HG02885 (cell line): Measurements from ENCODE around the gene ACTN3.
"Not testable (repeated sequence)": the region's sequence is repeated elsewhere in the genome, so short reads cannot be mapped to it uniquely, and the experiment has no call there.

Experiments
- ATAC-seq: cut with Tn5 transposase; IDR thresholded peaks from one replicate; pipeline ENCODE4 v1.9.1; 2021; ENCODE audit warnings: mild to moderate bottlenecking; ENCODE audit not compliant: unreplicated experiment, poor library complexity

The ACTN3 gene

DNA sequence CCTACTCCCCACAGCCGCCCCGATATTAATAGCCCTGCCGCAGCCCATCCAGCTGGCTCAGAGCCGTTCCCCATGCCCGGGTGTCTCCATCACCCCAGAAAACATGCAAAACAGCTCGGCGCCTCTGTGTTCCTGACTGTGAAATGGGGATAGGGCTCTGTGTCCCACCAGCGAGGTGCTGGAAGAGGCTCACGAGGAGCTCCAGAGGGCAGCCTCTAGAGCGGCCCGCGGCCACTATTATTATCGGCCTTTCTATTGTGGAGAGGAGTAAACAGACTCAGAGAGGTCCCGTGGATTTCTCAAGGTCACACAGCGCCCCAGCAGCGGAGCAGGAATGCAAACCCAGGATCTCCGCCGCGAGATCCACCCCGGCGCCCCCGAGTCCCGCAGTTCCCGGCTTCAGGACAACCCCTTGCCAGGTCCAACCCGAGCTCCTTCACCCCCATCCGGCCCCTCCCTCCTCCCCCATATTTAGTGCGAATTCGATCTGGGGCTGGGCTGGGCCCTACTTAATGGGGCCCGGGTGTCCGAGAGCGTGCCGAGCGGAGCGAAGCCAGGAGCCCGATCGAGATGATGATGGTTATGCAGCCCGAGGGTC lies at the start of gene ACTN3:
ACTN3 (plus strand) TSS at position 536 of the 598 bp plus-strand sequence; CDS start at position 571, 35 bp downstream.
- ATAC-seq: no peak

DNA sequence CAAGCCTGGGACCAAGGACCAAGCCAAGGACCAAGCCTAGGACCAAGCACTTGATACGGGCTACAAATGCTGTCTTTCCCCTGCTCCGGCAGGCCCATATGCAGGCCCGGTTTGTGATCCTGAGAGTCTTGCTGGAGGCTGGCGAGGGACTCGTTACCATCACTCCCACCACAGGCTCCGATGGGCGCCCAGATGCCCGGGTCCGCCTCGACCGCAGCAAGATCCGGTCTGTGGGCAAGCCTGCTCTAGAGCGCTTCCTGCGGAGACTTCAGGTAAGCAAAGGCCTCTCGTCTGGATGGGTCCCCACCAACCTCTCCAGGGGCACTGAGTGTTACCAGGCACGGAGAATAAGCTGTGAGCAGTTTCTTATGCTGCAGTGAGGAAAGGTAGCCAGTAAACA lies 49.5 kb upstream of the ACTN3 start:
- no peak for ATAC-seq

DNA sequence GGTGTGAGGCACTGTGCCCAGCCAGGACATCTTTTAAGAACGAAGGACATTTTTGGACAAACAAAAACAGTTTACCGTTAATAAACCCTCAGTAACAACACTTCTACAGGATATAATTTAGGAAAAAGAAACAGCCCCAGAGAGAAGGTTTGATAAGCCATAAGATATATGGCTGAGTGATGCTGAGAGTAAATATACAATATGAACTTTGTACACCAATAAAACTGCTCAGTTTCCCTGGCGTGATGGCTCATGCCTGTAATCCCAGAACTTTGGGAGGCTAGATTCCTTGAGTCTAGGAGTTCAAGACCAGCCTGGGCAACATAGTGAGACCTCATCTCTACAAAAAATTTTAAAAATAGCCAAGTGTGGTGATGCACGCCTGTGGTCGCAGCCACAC lies 48.2 kb upstream of the ACTN3 start:
- ATAC-seq: no peak

DNA sequence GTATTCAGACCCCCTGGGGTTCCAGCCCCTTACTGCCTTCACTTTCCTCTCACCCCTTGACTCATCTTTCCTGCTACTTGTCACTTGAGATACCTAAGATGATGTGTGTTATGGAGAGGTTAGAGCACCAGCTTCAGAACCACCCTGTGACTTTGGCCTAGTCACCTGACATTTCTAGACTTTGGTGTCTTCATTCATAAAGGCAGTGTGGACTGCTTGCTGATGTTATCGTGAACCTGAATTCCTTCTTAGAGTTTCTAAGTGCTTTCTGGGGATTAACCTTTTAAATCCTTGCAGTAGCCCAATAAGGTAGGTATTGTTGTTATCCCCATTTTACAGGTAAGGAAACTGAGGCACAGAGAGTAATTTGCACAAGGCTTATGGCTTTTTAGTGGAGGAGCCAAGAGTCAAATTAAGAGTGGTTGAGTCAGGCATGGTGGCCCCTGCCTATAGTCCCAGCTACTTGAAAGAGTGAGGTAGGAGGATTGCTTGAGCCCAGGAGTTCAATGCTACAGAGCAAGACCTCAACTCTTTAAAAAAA lies 41.4 kb upstream of the ACTN3 start:
- ATAC-seq: no peak

DNA sequence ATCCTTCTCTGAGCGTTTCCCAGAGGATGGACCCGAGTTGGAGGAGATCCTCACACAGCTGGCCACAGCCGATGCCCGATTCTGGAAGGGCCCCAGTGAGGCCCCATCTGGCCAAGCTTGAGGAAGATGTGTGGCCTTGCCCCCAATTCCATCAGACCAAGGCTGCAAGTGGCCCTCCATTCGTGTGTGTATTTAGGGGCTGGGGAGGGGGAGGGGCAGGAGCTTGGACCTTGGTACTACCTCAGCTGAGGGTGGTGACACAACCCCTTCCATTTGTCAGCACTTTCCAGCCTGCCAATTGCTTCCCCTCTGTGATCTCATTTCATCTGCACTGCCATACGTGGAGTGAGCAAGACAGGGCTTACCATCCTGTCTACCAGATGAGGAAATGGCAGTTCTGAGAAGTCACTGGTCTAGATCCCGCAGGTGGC lies 37.6 kb upstream of the ACTN3 start:
- ATAC-seq: no peak

DNA sequence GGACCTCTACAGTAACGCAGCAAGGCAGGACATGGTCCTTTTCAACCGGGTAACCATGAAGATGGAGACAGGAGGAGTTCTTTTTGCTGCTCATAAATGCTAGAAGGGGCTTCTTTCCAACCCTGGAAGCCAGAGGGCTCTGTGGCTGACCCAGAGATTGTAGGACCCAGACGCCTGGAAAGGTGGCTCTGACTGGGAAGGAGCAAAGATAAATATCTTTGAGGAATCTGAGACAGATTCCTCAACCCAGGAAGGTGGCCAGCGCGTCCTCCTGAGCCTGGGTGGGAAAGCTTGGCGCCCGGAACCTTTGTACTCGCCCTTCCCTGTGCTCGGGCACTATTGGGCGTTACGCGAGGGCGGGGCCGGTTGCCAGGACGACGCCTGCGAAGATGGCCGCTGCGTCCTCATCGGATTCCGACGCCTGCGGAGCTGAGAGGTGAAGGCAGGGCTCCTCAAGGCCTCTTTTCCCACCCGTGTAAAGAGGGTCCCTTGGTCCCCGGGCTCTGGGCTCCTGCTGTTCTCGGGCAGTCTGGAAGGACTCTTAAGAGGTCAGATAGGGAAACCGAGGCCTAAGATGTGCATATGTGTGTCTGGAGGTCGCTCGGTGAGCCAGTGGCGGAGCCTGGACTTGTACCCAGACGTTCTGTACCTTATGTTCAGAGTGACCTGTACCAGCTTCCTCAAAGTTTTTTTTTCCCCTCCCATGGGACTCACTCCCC lies 36.3 kb upstream of the ACTN3 start, which contains the start of gene BBS1:
BBS1 (plus strand) TSS at position 365 of the 719 bp plus-strand sequence; CDS start at position 390, 25 bp downstream.
- peak; percentile 87 for ATAC-seq

DNA sequence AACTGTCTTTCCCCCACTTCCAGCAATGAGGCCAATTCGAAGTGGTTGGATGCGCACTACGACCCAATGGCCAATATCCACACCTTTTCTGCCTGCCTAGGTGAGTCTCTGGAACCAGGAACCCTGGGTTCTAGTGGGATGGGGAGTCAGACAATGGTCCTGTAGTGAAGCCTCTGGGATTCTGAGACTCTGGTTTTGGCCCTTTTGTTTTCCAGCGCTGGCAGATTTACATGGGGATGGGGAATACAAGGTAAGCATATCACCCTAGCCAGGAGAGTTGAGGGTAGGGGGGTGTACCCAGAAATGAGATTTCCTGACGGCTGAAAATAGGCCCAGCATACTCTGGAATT lies 35.7 kb upstream of the ACTN3 start:
- ATAC-seq: no peak

DNA sequence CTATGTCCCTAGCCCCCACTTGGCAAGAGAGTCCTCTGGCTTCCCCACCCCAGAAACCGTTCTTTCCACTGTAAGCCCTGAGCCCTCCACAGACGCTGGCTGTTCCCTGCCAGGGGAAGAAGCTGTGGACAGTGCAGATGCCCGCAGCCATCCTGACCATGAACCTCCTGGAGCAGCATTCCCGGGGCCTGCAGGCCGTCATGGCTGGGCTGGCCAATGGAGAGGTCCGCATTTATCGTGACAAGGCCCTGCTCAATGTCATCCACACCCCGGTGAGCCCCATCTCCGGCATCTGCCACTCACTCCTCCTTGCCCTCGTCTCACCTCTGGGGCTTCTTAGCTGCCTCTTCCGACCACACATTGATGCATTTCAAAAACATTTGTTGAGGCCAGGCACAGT lies 23.1 kb upstream of the ACTN3 start:
- ATAC-seq: no peak

DNA sequence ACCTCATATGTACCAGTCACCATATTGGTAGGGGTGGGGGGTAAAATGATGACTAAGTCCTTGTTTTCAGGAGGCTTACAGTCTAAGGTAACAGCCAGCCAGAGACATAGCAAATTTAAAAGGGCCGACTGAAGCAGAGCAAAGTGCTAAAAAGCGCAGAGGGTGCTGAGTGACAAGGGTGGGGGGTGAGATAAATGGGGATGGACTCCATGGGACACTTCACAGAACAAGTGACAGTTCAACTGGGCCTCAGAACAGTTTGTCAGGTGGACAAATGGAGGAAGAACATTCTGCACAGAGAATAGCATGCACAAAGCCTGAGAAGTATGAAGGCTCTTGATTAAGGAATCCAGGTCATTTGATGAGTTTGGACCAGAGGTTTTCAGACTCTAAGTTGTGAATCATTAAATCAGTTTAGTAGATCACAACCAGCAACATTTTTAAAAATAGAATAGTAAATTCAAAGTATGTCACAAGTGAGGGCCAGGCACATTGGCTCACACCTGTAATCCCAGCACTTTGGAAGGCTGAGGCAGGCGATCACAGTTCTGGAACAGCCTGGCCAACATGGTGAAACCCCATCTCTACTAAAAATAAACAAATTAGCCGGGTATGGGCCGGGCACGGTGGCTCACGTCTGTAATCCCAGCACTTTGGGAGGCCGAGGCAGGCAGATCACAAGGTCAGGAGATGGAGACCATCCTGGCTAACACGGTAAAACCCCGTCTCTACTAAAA lies 22.2 kb upstream of the ACTN3 start:
- ATAC-seq: no peak

DNA sequence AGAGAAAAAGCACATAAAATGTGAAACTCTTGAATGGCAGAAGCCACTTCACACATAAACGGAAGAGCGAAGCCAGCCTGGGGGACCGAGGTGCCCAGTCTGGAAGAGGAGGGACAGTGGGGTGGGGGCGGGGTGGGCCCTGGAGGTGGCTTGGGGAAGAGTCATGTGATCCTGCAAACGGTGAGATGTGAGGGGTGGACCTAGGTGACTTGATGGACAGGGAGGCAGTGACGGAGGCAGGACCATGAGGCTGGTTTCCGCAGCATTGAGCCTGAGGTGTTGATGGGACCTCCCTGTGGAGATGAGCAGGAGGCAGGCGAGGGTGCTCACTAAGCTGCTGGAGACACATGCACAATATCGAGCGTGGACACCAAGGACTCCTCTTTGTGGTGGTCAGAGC lies 17.6 kb upstream of the ACTN3 start:
- no peak for ATAC-seq

DNA sequence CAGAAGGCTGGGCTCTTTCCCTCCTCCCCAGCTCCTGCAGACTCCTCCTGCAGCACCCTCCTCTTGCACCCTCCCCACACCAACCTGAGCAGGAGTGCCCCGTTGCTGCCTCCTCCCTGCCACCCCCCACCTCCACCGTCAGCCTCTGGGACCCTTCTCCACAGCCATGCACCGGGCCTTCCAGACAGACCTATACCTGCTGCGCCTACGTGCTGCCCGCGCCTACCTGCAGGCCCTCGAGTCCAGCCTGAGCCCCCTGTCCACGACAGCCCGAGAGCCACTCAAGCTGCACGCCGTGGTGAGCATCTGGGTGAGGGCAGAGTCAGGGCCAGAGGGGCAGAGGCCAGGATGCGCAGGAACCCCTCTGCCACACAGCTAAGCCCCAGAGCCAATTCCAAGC lies 17.0 kb upstream of the ACTN3 start:
- no peak for ATAC-seq

DNA sequence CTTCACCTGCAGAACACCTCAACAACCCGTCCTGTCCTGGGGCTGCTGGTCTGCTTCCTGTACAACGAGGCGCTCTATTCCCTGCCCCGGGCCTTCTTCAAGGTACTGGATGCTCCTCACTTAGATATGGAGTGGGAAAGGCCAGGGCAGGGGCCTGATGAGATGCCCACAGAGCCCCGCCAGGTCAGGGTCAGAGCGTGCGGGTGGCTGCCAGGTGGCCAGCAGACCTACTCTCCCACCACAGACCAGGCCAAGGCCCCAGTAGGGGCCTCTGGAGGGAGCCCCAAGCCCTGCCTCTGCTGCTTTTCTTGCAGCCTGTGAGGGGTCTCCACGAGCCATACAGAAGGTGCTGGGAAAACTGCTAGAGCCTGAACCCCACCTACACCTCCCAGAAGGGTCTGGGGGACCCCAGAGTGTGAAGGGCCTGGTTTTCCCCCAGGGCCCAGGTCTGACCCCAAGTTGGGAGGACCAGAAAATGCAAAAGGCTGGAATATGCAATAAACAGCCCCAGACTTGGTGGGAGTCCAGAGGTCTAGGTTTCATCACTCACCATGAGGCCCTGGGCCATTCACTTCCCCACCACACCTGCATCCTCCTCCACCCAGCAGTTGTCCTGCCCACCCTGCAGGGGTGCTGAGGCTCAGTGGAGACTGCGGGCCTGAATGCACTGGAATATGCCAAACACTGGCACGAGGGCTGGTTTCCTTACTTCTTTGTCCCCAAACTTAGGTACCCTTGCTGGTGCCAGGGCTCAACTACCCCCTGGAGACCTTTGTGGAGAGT lies 15.6 kb upstream of the ACTN3 start:
- ATAC-seq: no peak

DNA sequence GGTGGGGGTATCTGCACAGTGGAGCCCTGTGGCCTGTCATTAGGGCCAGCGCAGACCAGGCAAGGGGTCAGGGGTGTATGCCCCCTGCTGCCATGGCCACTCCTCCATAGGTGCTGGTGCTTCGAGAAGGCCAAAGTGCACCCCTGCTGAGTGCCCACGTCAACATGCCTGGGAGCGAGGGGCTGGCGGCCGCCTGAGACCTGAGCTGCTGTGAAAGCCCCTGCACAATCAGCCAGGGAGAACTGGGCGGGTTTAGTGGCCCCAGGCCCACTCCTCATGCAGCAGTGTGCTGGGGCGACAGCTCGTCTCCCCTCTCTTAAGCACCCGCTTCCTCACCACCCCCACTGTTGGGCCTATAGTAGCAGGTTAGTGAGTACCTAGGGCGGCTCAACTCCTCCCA lies 14.9 kb upstream of the ACTN3 start:
- ATAC-seq: no peak

DNA sequence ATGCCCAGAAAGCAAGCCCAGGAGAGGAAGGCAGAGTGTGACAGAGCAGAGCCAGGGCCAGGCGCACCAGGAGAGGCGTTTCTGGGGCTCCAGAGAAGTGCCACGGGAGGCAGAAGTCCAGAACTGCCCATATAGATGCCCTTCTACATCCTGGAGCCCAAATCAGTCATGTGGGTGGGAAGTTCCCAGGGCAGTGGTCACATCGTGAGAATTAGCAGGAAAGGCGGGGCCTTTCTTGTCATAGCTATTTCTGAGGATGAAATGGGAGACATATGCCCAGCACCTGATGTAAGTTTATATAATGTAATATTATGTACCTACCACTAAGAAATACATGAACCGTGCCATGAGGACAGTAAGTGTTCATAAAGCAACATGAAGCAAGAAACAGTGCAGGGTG lies 13.9 kb upstream of the ACTN3 start:
- ATAC-seq: no peak

DNA sequence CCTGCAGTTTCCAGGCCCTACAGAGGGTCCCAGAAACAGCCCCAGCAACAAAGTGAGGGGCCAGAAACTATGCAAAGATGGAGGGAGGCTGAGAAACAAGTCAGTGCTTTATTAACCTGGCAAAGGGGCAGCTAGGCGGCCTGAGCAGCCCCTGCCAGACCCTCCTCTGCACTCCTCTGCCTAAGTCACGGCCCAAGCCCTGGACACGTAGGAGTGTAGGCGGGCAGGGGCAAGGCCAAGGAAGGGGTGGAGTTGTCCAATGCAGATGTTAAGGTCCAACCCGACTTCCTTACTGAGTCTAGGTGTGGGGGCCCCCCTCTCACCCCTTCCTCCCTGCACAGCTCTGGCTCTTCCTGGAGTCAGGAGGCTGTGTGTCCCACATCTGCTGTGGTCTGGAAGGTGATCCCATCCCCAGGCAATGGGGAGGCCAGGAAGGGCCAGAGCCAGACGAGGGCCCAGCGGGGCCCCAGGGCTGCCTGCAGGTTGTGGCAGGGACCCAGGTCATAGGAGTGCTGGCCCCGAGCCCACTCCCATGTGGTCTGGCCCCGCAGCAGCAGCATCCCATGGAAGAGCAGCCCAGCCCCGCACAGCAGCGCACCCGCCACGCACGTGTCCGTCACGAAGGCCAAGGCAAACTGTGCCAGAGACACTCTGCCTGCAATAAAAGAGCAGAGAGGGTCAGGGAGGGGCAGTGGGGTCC lies 7.4 kb upstream of the ACTN3 start:
- ATAC-seq: no peak

DNA sequence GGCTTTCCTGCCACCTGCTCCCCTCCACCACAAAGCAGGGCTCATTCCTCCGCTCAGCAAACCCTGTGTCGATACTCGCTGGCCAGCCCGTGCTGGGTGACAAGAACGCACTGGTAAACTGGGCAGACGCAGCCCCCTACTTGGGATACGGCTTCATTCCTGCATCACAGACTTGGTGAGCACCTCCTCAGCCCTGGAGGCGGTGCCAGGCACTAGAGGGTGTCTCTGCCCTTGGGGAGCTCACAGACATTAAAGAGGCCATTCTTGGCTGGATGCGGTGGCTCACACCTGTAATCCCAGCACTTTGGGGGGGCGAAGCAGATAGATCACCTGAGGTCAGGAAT lies 6.9 kb upstream of the ACTN3 start:
- ATAC-seq: no peak

DNA sequence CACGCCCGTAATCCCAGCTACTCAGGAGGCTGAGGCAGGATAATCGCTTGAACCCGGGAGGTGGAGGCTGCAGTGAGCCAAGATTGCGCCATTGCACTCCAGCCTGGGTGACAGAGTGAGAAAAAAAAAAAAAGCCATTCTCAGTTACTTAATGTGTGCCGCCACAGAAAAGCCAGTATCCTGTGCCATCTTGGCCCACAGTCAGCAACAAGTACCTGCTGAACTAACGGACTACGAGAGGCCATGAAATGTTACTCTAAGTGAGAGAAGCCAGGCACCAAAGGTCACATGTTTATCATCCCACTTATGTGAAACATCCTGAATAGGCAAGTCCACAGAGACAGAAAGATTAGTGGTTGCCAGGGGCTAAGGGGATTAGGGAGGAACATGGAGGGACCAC lies 6.1 kb upstream of the ACTN3 start:
- ATAC-seq: not testable (repeated sequence)

DNA sequence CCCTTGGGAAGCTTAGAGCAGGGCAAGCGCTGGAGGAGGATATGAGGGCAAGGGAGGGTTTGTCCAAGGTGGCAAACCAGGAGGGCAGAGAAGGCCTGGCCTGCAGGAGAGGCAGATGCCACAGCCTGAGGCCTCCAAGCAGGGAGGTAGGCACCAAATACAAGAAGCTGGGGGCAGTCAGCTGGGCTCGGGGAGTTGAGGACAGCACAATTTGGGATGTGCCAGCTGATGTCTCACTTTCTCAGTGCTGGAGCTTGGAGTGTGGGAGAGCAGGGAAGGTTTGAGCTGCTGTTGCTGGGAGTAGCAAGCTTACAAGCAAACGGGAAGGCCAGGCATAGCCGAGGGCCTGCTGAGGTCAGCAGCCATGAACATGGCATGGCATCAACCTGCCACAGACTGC lies 4.8 kb upstream of the ACTN3 start:
- ATAC-seq: no peak

DNA sequence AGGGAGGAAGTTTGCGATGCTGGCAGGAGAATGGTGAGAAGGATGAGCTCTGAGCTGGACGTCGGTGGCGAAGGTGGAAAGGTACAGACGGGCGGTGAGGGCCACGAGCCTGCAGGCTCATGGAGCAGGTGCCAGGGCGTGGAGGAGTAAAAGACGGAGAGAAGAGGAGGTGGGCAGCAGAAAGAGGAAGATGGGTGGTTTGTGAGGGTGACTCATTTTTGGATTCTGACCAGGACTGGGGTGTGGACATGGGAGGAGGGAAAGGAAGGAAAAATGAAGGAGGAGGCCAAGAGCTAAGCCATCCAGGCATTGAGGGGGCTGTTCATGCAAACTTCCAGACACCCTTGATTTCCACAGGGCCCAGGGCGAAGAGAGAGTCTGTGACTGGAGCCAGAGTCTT lies 4.3 kb upstream of the ACTN3 start:
- ATAC-seq: no peak
